MM.1S (cell line): ENCODE measurements around the gene GLB1L3.

Experiments
- CTCF ChIP-seq: fragments of 300-600 bp; sonication (generic); IDR thresholded peaks from 2 replicates; pipeline ENCODE4 v1.5.1; 2016; ENCODE audit warnings: antibody characterized with exemption, low read length, mixed read lengths
- EZH2 ChIP-seq: fragments of 300-600 bp; sonication (generic); optimal IDR thresholded peaks from 2 replicates; pipeline ENCODE3; 2017; ENCODE audit warnings: low read depth, mild to moderate bottlenecking, antibody characterized with exemption, low read length, mixed read lengths
- EZH2phosphoT487 ChIP-seq: fragments of 300-600 bp; sonication (generic); IDR thresholded peaks from 2 replicates; pipeline ENCODE4 v1.6.1; 2018; ENCODE audit warnings: antibody characterized with exemption, low read length

GRCh38 chr11:134273317-134273712 is 2.9 kb upstream of the GLB1L3 start:
- no peak for TF ChIP-seq CTCF
- TF ChIP-seq EZH2: no peak
- no peak for TF ChIP-seq EZH2phosphoT487
